GM04503 (cell line): ENCODE results near the gene TTBK1.

Experiments used
- DNase-seq: peaks from one replicate; pipeline ENCODE4 v3.0.0-alpha.2; 2012; ENCODE audit warnings: low read depth

The TTBK1 gene

DNA sequence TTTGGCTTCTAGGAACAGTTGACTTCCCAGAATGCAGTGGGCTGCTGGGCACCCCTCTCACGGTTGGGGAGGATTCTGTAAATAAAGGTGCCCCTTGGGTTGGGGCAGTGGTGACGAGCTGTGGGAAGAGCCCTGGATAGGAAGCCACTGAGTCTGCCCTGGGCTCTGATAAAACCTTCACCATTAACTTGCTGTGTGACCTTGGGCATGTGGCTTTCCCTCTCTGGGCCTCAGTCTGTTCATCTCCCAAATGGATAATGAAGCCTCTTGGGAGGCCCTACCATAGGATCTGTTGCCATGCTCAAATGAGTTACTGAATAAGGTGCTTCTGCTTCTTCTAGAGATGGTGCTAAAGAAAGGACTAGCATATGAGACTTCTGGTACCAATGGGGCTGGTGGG is 61.6 kb downstream of the TTBK1 start:
- no peak for DNase-seq

DNA sequence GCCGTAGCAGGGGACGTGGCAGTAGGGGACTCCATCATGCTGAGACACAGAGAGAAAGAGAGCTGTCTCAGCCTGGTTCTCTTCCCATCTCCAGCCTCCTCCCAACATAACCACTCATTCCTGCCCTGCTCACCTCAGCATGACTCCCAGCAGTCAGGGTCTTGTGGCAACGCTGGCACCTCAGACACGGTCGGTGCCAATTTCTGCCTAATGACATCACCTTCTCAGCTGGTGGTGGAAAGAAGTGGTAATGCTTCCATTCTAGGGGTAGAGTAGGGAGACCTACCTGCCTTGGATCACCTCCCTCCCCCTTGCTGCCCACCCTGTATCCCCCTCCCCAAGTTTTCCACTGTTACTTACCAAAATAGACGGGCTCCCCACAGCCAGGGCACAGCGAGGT is 62.8 kb downstream of the TTBK1 start:
- DNase-seq, result no peak

GRCh38 chr6:43307451-43308100 is 64.3 kb downstream of the TTBK1 start:
- DNase-seq, result no peak

GRCh38 chr6:43308101-43308989 is 65.1 kb downstream of the TTBK1 start, which contains the start of gene CRIP3:
CRIP3 (minus strand) TSS chr6:43308826; CDS start chr6:43308792, 34 bp downstream.
- DNase-seq, result peak; percentile 13

GRCh38 chr6:43308990-43309477 is 65.8 kb downstream of the TTBK1 start:
- DNase-seq, result no peak

DNA sequence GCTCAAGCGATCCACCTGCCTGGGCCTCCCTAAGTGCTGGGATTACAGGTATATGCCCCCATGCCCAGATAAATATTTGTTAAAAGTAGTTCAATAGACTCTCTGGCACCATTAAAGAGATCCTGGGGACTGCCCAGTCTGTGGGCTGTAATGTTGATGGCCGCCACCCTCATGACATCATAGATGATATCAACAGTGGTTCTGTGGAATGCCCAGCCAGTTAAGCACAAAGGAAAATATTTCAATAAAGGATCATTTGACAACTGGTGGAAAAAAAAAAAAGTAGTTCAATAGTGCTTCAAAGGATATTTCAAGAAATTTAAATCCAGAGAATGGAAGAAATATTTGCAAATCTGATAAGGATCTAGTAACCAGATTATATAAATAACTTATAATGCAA is 66.9 kb downstream of the TTBK1 start:
- DNase-seq, result no peak

DNA sequence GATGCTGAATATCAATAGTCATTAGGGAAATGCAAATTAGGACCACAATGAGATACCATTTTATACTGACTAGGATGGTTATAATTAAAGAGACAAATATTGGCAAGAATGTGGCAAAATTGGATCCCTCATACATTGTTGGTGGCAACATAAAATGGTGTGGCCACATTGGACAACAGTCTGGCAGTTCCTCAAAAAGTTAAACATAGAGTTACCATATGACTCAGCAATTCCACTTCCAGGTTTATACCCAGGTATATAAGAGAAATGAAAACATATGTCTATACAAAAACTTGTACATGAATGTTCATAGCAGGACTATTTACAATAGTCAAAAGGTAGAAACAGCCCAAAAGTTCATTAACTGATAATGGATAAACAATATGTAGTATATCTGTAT is 67.3 kb downstream of the TTBK1 start:
- no peak for DNase-seq

DNA sequence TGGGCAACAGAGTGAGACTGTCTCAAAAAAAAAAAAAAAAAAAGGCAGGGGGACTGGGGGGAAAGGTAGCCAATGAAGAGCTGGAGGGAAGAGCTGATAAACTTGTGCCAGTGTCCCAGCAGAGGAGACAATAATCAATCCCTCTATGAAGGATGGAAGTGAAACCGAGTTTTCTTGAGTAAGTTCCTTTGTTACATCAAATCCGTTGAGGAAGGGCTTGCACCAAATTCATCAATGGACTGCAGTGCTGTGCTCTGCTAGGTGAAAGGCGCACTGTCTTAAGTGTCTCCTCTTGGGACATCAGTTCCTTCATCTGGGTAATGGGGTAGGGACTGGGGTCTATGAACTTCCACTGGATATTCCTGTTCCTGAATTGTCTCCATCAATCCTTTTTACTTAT is 68.4 kb downstream of the TTBK1 start:
- DNase-seq, result no peak

GRCh38 chr6:43313813-43314212 is 70.5 kb downstream of the TTBK1 start:
- DNase-seq, result no peak

- no peak for DNase-seq
These were observed 74.7 kb downstream of the TTBK1 start for GRCh38 chr6:43318011-43318410.

DNA sequence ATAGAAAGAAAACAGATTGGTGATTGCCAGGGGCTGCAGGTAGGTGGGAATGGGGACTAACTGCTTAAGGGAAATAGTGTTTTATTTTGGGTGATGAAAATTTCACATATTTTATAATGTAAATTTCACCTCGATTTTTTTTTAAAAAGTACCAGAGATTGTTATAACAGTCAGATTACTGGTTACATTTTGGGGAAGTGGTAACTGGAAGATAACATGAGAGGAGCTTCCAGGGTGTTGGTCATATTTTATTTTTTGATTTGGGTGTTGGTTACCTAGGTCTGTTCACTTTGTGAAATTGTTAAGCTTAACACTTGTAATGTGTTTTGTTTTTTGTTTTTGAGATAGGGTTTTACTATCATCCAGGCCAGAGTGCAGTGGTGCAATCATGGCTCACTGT is 82.6 kb downstream of the TTBK1 start:
- DNase-seq, result no peak

DNA sequence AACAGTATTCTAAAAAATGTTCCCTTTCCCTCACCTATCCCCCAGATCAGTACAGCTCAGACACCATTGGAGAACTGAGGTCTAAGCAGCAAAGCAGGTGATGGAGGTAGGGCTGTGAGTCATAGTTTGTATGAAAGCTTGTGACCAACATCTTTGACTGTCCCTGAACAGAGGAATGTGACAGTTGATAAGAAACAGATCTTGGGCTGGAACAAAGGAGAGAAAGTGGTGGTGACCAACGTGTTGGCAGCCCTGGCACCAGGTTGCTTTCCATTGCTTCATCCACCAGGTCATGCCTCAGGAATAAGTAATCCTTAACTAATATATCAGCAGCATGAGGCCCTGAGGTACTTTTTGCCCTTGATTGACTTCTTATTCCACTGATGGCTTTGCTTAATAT is 85.2 kb downstream of the TTBK1 start:
- no peak for DNase-seq

GRCh38 chr6:43331470-43331869 is 88.2 kb downstream of the TTBK1 start:
- no peak for DNase-seq

GRCh38 chr6:43331891-43332290 is 88.6 kb downstream of the TTBK1 start:
- no peak for DNase-seq

DNA sequence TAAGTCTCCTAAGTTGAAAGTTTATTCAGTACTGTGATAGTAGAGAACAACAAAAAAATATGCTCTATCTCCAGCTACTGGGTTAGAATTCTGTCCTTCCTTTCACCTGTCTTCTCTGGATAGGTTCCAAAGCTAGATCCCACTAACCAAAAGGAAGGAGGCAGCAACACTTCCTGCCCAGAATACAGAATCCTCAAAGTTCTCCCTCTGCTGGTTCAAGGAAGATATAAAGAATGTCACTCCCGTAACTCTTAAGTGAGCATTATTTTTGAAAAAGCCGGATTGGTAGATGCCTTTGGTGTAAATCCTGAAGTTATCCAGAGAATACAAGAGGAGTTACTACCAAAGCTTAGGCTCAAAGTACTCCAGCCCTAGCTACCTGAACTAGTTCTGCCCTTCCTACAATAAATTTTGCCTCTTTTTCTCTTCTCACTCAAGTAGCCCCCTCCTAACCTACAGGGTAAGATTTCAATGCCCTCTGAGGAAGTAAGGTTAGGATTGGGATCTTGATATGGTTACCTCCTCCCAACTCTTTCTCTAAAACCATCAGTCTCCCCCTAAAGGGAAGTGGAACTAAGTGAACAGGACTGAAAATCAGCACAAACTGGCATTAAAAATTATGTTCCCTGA is 91.3 kb downstream of the TTBK1 start:
- DNase-seq, result peak; percentile 22

GRCh38 chr6:43335469-43335868 is 92.2 kb downstream of the TTBK1 start:
- DNase-seq, result no peak

DNA sequence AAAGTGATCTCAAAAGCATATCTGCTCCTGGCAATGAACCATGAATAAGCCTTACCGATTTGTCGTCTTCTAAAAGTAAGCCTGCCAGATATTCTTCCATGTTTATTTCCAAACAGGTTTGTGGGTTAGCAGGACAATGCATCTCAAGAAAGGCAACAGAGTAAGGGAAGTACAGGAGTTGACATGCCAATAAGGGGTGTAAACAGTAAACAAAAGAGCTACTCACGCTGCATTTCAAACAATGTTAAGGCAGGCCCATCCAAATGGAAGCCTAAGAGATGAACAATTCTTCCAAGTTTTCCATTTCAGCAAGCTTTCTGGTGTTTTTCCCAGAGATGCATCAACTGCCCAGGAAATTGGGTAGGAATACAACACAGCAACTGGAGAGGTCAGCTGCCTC is 93.1 kb downstream of the TTBK1 start:
- DNase-seq, result no peak
